Measurements from ENCODE around the gene BRSK2. TPM values are rescaled to one million over a fixed set of nuclear protein-coding genes. Genes with fewer than 3 reads are reported as not detected.
A peak's percentile ranks its signal among the peaks of the same experiment; 100 is the strongest.

BRSK2 gene
- total RNA-seq, 5 donors from 2014 or later (not counting 1 experiment from before 2014, with no cell fraction given): 0.54 to 1.5 (median 0.95) TPM

DNA sequence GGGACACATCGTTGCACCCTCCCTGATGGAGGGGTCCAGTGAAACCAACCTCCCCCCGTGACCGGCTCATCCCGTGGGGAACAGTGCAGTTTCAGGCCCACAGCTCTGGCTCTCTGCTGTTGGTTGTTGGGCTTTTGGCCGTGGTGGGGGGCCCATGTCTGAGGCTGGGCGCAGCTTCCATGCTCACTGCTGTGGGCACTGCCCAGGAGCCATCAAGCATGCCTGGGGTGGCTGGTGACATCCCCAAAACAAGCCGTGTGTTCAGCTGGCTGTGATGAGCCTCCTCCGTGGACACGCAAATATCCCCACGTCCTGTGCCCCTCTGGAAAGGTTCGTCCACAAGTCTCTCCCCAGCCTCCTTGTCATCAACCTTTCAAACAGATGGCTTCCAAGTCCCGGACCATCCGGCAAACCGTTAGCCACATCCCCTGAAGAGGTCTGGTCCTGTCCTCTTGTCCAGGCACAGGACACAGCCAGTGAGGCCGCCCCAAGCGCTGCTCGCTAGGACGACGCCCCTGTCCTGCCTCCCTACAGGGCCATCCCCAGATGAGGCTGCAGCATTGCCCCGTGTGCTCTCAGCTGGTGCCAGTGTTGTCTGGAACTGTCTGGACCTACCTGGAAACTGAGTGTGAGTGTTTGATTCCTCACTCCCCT, 29.4 kb upstream of the BRSK2 start:
- no peaks in the 10 kb centered on the region for H3K4me1 Mint-ChIP-seq
- 83% methylated on average over 18 of the region's 20 CpGs for WGBS (ENCODE audit: insufficient coverage)
- H3K4me1 ChIP-seq (ENCODE audit: control insufficient read depth in 1 of 2, extremely low read depth in 1 of 2, insufficient read depth in 2 of 2, low read length in 2 of 2): no peaks in the 10 kb centered on the region
- no peak overlapping the region for H3K4me3 ChIP-seq (ENCODE audit: control insufficient read depth in 1 of 2, extremely low read depth in 1 of 2, low read length in 1 of 2)
- peaks cover 11 to 22% of the 10 kb centered on the region in 2 donors for H3K27me3 Mint-ChIP-seq
- H3K9me3 ChIP-seq: no peaks in the 10 kb centered on the region
- ChIA-PET CTCF (no interaction called here), POLR2A (no interaction called here)
- DNase-seq: no peak
- no peaks in the 10 kb centered on the region for H3K36me3 Mint-ChIP-seq
- no peak for ATAC-seq (replicated peaks in 1 of 4)
- peak overlapping the region in 1 of 2 donors; percentile 31 for H3K27ac Mint-ChIP-seq
- no peak overlapping the region for H3K27ac ChIP-seq (ENCODE audit: low read length)
- H3K27me3 ChIP-seq (replicated peaks in 1 of 2; ENCODE audit: control insufficient read depth in 2 of 2, extremely low read depth in 1 of 2, insufficient read depth in 2 of 2, low read length in 1 of 2): peaks cover 0 to 35% of the 10 kb centered on the region in 2 experiments
- H3K4me3 Mint-ChIP-seq: no peak overlapping the region
- no peaks in the 10 kb centered on the region for H3K36me3 ChIP-seq (ENCODE audit: control insufficient read depth in 2 of 2, extremely low read depth in 1 of 2, insufficient read depth in 1 of 2, low read length in 1 of 2)
- no peaks in the 10 kb centered on the region for H3K9me3 Mint-ChIP-seq

- H3K9me3 ChIP-seq: no peaks in the 10 kb centered on the region
- Mint-ChIP-seq H3K4me1 (no peaks in the 10 kb centered on the region), H3K36me3 (no peaks in the 10 kb centered on the region), H3K27me3 (peaks cover 11 to 24% of the 10 kb centered on the region in 2 donors), H3K27ac (no peak overlapping the region), H3K9me3 (no peaks in the 10 kb centered on the region), H3K4me3 (no peak overlapping the region)
- ChIA-PET POLR2A (no interaction called here), CTCF (no interaction called here)
- H3K27me3 ChIP-seq (replicated peaks in 1 of 2; ENCODE audit: control insufficient read depth in 2 of 2, extremely low read depth in 1 of 2, insufficient read depth in 2 of 2, low read length in 1 of 2): peaks cover 0 to 35% of the 10 kb centered on the region in 2 experiments
- DNase-seq (no peak), ATAC-seq (replicated peaks in 1 of 4) (no peak)
- no peaks in the 10 kb centered on the region for H3K36me3 ChIP-seq (ENCODE audit: control insufficient read depth in 2 of 2, extremely low read depth in 1 of 2, insufficient read depth in 1 of 2, low read length in 1 of 2)
- 72% methylated on average over 16 of the region's 16 CpGs for WGBS (ENCODE audit: insufficient coverage)
- H3K4me3 ChIP-seq (ENCODE audit: control insufficient read depth in 1 of 2, extremely low read depth in 1 of 2, low read length in 1 of 2): no peak overlapping the region
- no peaks in the 10 kb centered on the region for H3K4me1 ChIP-seq (ENCODE audit: control insufficient read depth in 1 of 2, extremely low read depth in 1 of 2, insufficient read depth in 2 of 2, low read length in 2 of 2)
- no peak overlapping the region for H3K27ac ChIP-seq (ENCODE audit: low read length)
Observed at GRCh38 chr11:1360835-1361357, 28.8 kb upstream of the BRSK2 start.

DNA sequence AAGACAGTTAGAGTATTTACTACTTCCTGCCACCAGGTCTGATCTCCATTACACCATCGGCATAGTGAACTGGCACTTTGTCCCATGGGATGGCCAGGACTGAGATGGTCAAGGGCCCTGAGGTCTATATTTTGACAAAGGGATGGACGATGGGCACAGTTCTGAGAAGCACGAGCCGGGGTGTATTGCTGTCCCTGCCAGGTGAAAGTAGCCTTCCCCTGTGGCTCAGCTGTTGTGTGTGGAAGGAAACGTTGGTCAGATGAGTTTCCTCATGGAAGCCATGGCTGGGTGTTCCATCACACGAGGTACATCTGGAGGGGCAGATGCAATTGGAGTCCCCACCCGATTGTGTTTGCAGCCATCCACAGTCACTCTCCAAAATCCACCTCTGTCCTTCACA, 27.9 kb upstream of the BRSK2 start:
- no peaks in the 10 kb centered on the region for H3K36me3 ChIP-seq (ENCODE audit: control insufficient read depth in 2 of 2, extremely low read depth in 1 of 2, insufficient read depth in 1 of 2, low read length in 1 of 2)
- peaks cover 0 to 8% (median 6%) of the 10 kb centered on the region in 3 donors for H3K9me3 Mint-ChIP-seq
- H3K4me3 Mint-ChIP-seq: no peak overlapping the region
- 100% methylated on average over 3 of the region's 7 CpGs for WGBS (ENCODE audit: insufficient coverage)
- no peaks in the 10 kb centered on the region for H3K36me3 Mint-ChIP-seq
- peaks cover under 1 to 14% of the 10 kb centered on the region in 2 donors for H3K27me3 Mint-ChIP-seq
- H3K27ac Mint-ChIP-seq: no peak overlapping the region
- H3K9me3 ChIP-seq: no peaks in the 10 kb centered on the region
- no peaks in the 10 kb centered on the region for H3K4me1 Mint-ChIP-seq
- ChIA-PET CTCF (no interaction called here), POLR2A (no interaction called here)
- H3K4me3 ChIP-seq (ENCODE audit: control insufficient read depth in 1 of 2, extremely low read depth in 1 of 2, low read length in 1 of 2): no peak overlapping the region
- ATAC-seq (replicated peaks in 1 of 4): no peak
- no peaks in the 10 kb centered on the region for H3K4me1 ChIP-seq (ENCODE audit: control insufficient read depth in 1 of 2, extremely low read depth in 1 of 2, insufficient read depth in 2 of 2, low read length in 2 of 2)
- peaks cover 0 to 35% of the 10 kb centered on the region in 2 experiments for H3K27me3 ChIP-seq (replicated peaks in 1 of 2; ENCODE audit: control insufficient read depth in 2 of 2, extremely low read depth in 1 of 2, insufficient read depth in 2 of 2, low read length in 1 of 2)
- DNase-seq: no peak
- H3K27ac ChIP-seq (ENCODE audit: low read length): no peak overlapping the region

GRCh38 chr11:1367721-1368120, 22.0 kb upstream of the BRSK2 start:
- peaks cover 0 to 25% of the 10 kb centered on the region in 2 experiments for H3K27me3 ChIP-seq (replicated peaks in 1 of 2; ENCODE audit: control insufficient read depth in 2 of 2, extremely low read depth in 1 of 2, insufficient read depth in 2 of 2, low read length in 1 of 2)
- no peak overlapping the region for H3K27ac ChIP-seq (ENCODE audit: low read length)
- CTCF ChIA-PET: interaction anchor here in 1 of 2 donors (0.6 kb wide), 1 partner anchor 516 kb away, joined by 8 read pairs; no protein-coding TSS in a partner anchor
- DNase-seq (no peak), ATAC-seq (replicated peaks in 1 of 4) (no peak)
- WGBS (ENCODE audit: insufficient coverage): 64% methylated on average over 8 of the region's 8 CpGs
- Mint-ChIP-seq H3K9me3 (peaks cover 0 to 10% (median 9%) of the 10 kb centered on the region in 3 donors), H3K36me3 (no peaks in the 10 kb centered on the region), H3K4me3 (no peak overlapping the region), H3K27ac (no peak overlapping the region), H3K27me3 (peaks cover 0 to 8% of the 10 kb centered on the region in 2 donors), H3K4me1 (no peaks in the 10 kb centered on the region)
- no peaks in the 10 kb centered on the region for H3K36me3 ChIP-seq (ENCODE audit: control insufficient read depth in 2 of 2, extremely low read depth in 1 of 2, insufficient read depth in 1 of 2, low read length in 1 of 2)
- POLR2A ChIA-PET: no interaction called here
- H3K9me3 ChIP-seq: no peaks in the 10 kb centered on the region
- no peaks in the 10 kb centered on the region for H3K4me1 ChIP-seq (ENCODE audit: control insufficient read depth in 1 of 2, extremely low read depth in 1 of 2, insufficient read depth in 2 of 2, low read length in 2 of 2)
- H3K4me3 ChIP-seq (ENCODE audit: control insufficient read depth in 1 of 2, extremely low read depth in 1 of 2, low read length in 1 of 2): no peak overlapping the region

- H3K27ac Mint-ChIP-seq: no peak overlapping the region
- ChIA-PET POLR2A (no interaction called here), CTCF (interaction anchor here in 1 of 2 donors (0.6 kb wide), 1 partner anchor 517 kb away, joined by 8 read pairs; no protein-coding TSS in a partner anchor)
- no peak overlapping the region for H3K4me3 Mint-ChIP-seq
- DNase-seq: no peak
- no peak overlapping the region for H3K4me3 ChIP-seq (ENCODE audit: control insufficient read depth in 1 of 2, extremely low read depth in 1 of 2, low read length in 1 of 2)
- H3K27ac ChIP-seq (ENCODE audit: low read length): no peak overlapping the region
- ATAC-seq (replicated peaks in 1 of 4): no peak
- no peaks in the 10 kb centered on the region for H3K9me3 ChIP-seq
- H3K4me1 Mint-ChIP-seq: no peaks in the 10 kb centered on the region
- H3K36me3 Mint-ChIP-seq: no peaks in the 10 kb centered on the region
- H3K4me1 ChIP-seq (ENCODE audit: control insufficient read depth in 1 of 2, extremely low read depth in 1 of 2, insufficient read depth in 2 of 2, low read length in 2 of 2): no peaks in the 10 kb centered on the region
- WGBS (ENCODE audit: insufficient coverage): 80% methylated on average over 8 of the region's 9 CpGs
- peaks cover 0 to 6% of the 10 kb centered on the region in 2 donors for H3K27me3 Mint-ChIP-seq
- no peaks in the 10 kb centered on the region for H3K36me3 ChIP-seq (ENCODE audit: control insufficient read depth in 2 of 2, extremely low read depth in 1 of 2, insufficient read depth in 1 of 2, low read length in 1 of 2)
- H3K27me3 ChIP-seq (replicated peaks in 1 of 2; ENCODE audit: control insufficient read depth in 2 of 2, extremely low read depth in 1 of 2, insufficient read depth in 2 of 2, low read length in 1 of 2): peaks cover 0 to 25% of the 10 kb centered on the region in 2 experiments
- H3K9me3 Mint-ChIP-seq: peaks cover 0 to 10% (median 9%) of the 10 kb centered on the region in 3 donors
Observed at GRCh38 chr11:1368216-1368615, 21.5 kb upstream of the BRSK2 start.

DNA sequence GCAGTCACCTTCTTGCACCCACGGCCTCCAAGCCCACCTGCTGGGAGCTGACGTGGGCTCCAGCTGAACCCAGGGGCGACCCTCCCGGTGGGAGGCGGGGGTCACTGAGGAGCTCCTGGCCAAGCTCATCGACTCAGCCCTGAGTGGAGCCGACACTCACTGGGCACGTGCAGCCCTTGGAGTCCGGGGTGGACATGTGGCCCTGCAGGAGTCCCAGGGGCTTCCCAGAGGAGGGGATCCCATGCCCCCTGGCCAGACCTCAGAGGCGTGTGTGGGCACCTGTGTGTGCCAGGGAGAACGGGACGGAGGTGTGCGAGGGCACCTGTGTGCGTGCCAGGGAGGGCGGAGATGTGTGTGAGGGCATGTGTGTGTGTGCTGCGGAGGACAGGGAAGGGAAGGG, 20.8 kb upstream of the BRSK2 start:
- Mint-ChIP-seq H3K36me3 (no peaks in the 10 kb centered on the region), H3K27me3 (peaks cover 0 to 6% of the 10 kb centered on the region in 2 donors), H3K9me3 (peaks cover 0 to 10% (median 9%) of the 10 kb centered on the region in 3 donors), H3K27ac (no peak overlapping the region), H3K4me3 (no peak overlapping the region), H3K4me1 (no peaks in the 10 kb centered on the region)
- WGBS (ENCODE audit: insufficient coverage): 88% methylated on average over 16 of the region's 16 CpGs
- no peak for DNase-seq
- Histone ChIP-seq H3K4me1 (ENCODE audit: control insufficient read depth in 1 of 2, extremely low read depth in 1 of 2, insufficient read depth in 2 of 2, low read length in 2 of 2) (no peaks in the 10 kb centered on the region), H3K27me3 (replicated peaks in 1 of 2; ENCODE audit: control insufficient read depth in 2 of 2, extremely low read depth in 1 of 2, insufficient read depth in 2 of 2, low read length in 1 of 2) (peaks cover 0 to 24% of the 10 kb centered on the region in 2 experiments), H3K36me3 (ENCODE audit: control insufficient read depth in 2 of 2, extremely low read depth in 1 of 2, insufficient read depth in 1 of 2, low read length in 1 of 2) (no peaks in the 10 kb centered on the region), H3K27ac (ENCODE audit: low read length) (no peak overlapping the region), H3K4me3 (ENCODE audit: control insufficient read depth in 1 of 2, extremely low read depth in 1 of 2, low read length in 1 of 2) (no peak overlapping the region), H3K9me3 (no peaks in the 10 kb centered on the region)
- ChIA-PET CTCF (no interaction called here), POLR2A (no interaction called here)
- ATAC-seq (replicated peaks in 1 of 4): no peak
